ENCODE data around the gene CALR. TPM values are rescaled to one million over a fixed set of nuclear protein-coding genes. Genes with fewer than 3 reads are reported as not detected.
A peak's percentile ranks its signal among the peaks of the same experiment; 100 is the strongest.

Gene CALR
- total and polyA plus RNA-seq, 9 of the 15 experiments (the other 6 are each of a cell fraction or from before 2014, with no cell fraction given), result 126 to 811 (median 642) TPM

DNA sequence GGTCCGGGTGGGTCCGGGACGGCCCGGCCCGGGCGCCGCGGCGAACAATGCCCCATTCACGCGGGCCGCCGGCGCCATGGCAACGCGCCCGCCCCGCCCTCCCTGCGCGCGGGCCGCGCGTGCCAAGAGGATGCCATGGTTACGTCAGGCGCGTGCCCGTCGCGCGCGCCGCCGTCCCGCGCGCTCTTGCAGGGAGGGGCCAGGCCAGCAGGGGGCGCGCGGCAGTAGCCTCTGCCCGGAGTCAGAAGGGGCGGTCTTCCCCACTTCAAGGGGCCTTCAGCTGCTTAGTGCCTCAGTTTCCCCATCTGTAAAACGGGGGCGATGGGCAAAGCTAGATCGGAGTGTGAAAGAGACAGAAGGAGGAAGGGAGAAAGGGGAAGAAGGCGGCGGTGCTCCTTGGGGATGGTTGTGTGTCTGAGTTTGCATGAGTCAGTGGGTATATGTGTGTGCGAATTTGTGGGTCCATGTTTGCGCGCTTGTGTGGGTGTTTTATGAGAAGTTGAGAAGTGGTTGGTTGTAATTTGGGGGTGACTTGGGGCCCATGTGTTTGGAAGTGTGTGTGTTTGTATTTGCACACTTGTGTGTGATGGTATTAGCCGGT is 45.2 kb downstream of the CALR start (continued):
- peak; percentile 40; the same call in 1 of the 2 replicates for TF ChIP-seq JUN (IDR thresholded peaks at IDR 0.05; ENCODE audit: borderline replicate concordance, low read depth, low read length)
- no peak; the same call in 1 of the 2 replicates for TF ChIP-seq JUN (CRISPR knock-in tag; IDR thresholded peaks at IDR 0.05; ENCODE audit: borderline replicate concordance)
- TF ChIP-seq ZNF41 (CRISPR knock-in tag; conservative IDR thresholded peaks at IDR 0.05), result no peak
- no peak; the same call in 1 of the 2 replicates for TF ChIP-seq RUNX1 (IDR thresholded peaks at IDR 0.05; ENCODE audit: low read depth)
- TF ChIP-seq, protein P1, sequence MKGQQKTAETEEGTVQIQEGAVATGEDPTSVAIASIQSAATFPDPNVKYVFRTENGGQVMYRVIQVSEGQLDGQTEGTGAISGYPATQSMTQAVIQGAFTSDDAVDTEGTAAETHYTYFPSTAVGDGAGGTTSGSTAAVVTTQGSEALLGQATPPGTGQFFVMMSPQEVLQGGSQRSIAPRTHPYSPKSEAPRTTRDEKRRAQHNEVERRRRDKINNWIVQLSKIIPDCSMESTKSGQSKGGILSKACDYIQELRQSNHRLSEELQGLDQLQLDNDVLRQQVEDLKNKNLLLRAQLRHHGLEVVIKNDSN (CRISPR knock-in tag; IDR thresholded peaks at IDR 0.05), result no peak; the same call in 1 of the 2 replicates
- no peak for TF ChIP-seq HMG20B (CRISPR knock-in tag; IDR thresholded peaks at IDR 0.05)
- TF ChIP-seq ZNF354B (CRISPR knock-in tag; IDR thresholded peaks at IDR 0.05), result no peak
- TF ChIP-seq ZNF146 (CRISPR knock-in tag; IDR thresholded peaks at IDR 0.05; ENCODE audit: unreplicated experiment), result no peak
- TF ChIP-seq, protein P2, sequence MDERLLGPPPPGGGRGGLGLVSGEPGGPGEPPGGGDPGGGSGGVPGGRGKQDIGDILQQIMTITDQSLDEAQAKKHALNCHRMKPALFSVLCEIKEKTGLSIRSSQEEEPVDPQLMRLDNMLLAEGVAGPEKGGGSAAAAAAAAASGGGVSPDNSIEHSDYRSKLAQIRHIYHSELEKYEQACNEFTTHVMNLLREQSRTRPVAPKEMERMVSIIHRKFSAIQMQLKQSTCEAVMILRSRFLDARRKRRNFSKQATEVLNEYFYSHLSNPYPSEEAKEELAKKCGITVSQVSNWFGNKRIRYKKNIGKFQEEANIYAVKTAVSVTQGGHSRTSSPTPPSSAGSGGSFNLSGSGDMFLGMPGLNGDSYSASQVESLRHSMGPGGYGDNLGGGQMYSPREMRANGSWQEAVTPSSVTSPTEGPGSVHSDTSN (CRISPR knock-in tag; IDR thresholded peaks at IDR 0.05; ENCODE audit: low read depth), result no peak
- TF ChIP-seq, protein P2 (tag; conservative IDR thresholded peaks at IDR 0.05; ENCODE audit: low read depth), result no peak
- TF ChIP-seq, protein P3, sequence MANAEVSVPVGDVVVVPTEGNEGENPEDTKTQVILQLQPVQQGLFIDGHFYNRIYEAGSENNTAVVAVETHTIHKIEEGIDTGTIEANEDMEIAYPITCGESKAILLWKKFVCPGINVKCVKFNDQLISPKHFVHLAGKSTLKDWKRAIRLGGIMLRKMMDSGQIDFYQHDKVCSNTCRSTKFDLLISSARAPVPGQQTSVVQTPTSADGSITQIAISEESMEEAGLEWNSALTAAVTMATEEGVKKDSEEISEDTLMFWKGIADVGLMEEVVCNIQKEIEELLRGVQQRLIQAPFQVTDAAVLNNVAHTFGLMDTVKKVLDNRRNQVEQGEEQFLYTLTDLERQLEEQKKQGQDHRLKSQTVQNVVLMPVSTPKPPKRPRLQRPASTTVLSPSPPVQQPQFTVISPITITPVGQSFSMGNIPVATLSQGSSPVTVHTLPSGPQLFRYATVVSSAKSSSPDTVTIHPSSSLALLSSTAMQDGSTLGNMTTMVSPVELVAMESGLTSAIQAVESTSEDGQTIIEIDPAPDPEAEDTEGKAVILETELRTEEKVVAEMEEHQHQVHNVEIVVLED (CRISPR knock-in tag; IDR thresholded peaks at IDR 0.05), result 0 out of 2 replicates have a peak, but pooled peaks have one; percentile 32
- TF ChIP-seq, protein P4, sequence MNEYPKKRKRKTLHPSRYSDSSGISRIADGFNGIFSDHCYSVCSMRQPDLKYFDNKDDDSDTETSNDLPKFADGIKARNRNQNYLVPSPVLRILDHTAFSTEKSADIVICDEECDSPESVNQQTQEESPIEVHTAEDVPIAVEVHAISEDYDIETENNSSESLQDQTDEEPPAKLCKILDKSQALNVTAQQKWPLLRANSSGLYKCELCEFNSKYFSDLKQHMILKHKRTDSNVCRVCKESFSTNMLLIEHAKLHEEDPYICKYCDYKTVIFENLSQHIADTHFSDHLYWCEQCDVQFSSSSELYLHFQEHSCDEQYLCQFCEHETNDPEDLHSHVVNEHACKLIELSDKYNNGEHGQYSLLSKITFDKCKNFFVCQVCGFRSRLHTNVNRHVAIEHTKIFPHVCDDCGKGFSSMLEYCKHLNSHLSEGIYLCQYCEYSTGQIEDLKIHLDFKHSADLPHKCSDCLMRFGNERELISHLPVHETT (CRISPR knock-in tag; conservative IDR thresholded peaks at IDR 0.05 in 1 of 2, IDR thresholded peaks at IDR 0.05 in 1 of 2), result peak in 1 of 2 experiments; percentile 73; a peak in 2 of 4 replicates
- TF ChIP-seq, protein P5, sequence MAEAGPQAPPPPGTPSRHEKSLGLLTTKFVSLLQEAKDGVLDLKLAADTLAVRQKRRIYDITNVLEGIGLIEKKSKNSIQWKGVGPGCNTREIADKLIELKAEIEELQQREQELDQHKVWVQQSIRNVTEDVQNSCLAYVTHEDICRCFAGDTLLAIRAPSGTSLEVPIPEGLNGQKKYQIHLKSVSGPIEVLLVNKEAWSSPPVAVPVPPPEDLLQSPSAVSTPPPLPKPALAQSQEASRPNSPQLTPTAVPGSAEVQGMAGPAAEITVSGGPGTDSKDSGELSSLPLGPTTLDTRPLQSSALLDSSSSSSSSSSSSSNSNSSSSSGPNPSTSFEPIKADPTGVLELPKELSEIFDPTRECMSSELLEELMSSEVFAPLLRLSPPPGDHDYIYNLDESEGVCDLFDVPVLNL (CRISPR knock-in tag; IDR thresholded peaks at IDR 0.05; ENCODE audit: low read depth), result 0 out of 2 replicates have a peak, but pooled peaks have one; percentile 53
- TF ChIP-seq, protein P6, sequence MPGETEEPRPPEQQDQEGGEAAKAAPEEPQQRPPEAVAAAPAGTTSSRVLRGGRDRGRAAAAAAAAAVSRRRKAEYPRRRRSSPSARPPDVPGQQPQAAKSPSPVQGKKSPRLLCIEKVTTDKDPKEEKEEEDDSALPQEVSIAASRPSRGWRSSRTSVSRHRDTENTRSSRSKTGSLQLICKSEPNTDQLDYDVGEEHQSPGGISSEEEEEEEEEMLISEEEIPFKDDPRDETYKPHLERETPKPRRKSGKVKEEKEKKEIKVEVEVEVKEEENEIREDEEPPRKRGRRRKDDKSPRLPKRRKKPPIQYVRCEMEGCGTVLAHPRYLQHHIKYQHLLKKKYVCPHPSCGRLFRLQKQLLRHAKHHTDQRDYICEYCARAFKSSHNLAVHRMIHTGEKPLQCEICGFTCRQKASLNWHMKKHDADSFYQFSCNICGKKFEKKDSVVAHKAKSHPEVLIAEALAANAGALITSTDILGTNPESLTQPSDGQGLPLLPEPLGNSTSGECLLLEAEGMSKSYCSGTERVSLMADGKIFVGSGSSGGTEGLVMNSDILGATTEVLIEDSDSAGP (CRISPR knock-in tag; IDR thresholded peaks at IDR 0.05), result no peak
- peak; percentile 37 for TF ChIP-seq CCNT2 (IDR thresholded peaks at IDR 0.05; ENCODE audit: borderline replicate concordance, extremely low read depth, insufficient read length, low read depth, low read length)
